Hindlimb muscle (tissue), 1 donor: Measurements from ENCODE around the gene HMCN1. TPM values are rescaled to one million over a fixed set of nuclear protein-coding genes. Genes with fewer than 3 reads are reported as not detected.
A peak's percentile ranks its signal among the peaks of the same experiment; 100 is the strongest.
"Not testable (repeated sequence)": the region's sequence is repeated elsewhere in the genome, so short reads cannot be mapped to it uniquely, and the experiment has no call there.

Experiments
- DNase-seq: peaks from one replicate; pipeline ENCODE4 v3.0.0-alpha.2; 2013
- polyA plus RNA-seq: library from polyadenylated mRNA; unstranded; fragments of 120-200 nt; gene quantifications from one replicate; pipeline ENCODE4 v1.2.1, GENCODE V29; 2013; ENCODE audit not compliant: insufficient read length

The HMCN1 gene
- polyA plus RNA-seq, 1 donor, result 3.9 TPM

DNA sequence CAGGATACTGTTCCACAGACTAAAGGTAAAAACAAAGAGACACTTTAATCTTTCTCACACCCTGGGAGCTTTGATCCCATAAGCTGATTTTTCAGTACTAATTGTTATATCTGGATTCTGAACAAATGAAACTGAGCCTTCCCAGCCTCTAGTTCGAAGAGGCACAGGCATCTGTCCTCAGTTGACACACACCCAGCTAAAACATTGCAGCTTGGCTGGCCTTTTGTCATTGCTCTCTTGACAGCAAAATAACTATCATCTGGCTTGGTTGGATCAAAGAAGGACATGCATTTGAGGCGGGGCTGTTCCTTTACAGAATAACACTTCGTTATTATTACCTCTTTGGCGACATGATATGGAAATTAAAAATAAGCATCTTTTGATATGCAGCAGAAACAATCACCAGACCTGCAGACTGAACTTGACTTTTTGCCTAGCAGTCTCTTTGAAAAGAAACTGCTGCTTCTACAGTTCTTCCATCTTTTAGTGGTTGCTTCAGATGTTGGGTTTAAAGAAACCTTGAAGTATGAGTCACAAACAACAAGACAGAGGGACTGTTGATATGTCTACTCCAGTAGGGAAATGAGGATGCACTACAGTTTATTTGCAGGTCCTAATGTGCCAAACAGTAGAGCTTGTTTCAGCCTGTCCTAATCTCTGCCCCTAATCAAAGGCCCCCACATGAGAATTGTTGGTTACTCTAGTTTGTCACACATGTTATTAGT, 474.4 kb downstream of the HMCN1 start:
- no peak for DNase-seq

DNA sequence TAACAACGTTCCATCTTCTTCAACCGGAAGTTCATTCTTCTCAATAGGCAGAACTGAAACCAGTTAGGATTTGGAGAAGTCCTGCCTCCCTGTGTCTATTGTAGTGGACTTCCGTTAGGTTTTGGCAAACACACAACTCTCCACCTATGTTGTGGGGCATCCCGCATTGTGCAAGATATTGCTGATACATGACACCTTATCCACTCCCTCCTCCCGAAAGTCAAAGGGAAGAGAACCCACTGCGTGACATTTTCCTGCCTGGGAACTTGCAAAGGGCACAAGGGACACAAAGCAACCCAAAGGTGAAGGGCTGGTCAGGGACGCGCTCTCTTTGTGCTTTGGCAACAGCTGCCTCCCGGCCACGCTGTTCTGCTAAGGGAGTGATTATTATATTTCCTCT, 476.1 kb downstream of the HMCN1 start:
- DNase-seq, result no peak

DNA sequence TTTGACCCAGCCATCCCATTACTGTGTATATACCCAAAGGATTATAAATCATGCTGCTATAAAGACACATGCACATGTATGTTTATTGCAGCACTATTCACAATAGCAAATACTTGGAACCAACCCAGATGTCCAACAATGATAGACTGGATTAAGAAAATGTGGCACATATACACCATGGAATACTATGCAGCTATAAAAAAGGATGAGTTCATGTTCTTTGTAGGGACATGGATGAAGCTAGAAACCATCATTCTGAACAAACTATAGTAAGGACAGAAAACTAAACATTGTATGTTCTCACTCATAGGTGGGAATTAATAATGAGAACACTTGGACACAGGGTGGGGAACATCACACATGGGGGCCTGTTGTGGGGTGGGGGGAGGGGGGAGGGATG, 477.4 kb downstream of the HMCN1 start:
- DNase-seq, result not testable (repeated sequence)

DNA sequence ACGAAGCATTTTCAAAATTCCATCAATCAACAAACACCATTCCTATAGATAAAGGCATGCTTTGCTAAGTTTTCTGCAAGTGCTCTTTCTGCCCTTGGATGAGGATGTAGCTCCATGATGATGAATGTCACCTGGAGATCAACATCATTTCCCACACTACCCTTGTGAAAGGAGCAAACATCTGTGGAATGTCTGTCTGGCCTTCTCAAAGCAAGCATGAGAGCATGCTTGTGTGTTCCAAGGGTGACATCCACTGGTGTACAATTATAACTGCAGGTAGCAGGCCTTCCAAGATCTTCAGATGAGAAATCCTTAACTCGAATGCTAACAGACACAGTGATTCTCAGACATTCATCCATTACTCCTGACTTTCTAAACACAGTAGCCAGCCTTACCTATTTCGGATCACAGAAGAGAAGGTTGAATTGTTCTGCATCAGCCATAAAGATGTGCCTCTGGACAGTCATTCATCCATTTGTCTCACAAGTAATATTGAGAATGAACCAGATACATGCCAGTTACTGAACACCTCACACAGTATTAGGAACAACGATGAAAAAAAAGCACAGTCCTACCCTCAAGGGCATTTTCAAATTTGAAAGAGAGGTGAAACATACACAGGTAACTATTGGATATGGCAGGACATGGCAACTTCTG, 478.5 kb downstream of the HMCN1 start:
- DNase-seq, result peak; percentile 73

DNA sequence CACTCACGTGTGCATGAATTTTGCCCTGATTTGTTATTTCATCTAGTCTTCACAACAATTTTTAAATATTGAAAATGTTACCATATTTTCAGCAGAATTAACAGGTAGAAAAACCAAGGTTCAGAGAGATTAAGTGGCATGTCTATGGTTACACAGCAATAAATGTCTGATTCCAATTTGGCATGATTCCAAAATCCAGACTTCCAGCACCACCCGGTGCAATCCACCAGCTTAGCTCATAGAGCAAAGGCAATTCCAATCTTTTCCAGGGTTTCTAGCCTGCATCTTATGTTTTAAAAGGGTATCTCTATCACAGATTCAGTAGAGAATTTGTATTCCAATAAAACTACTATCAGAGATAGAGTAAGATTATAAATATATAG, 479.0 kb downstream of the HMCN1 start:
- no peak for DNase-seq

DNA sequence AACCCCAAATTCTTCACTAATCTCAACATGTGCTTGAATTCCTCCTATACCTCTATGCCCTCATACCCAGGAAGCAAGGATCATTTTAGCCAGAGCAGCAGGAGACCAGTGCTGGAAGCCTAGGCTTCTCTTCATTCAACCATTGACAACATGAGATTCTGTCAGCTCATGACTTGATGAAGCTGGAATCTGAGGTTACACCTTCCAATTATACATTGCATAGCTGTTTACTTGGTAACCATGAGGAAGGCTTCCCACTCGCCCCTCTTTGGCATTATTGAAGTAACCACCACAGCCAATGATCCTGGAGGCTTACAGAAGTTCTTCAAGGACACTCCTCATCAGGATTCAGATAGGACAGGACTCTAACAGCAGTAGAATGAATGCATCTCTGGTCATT, 480.6 kb downstream of the HMCN1 start:
- DNase-seq, result no peak

DNA sequence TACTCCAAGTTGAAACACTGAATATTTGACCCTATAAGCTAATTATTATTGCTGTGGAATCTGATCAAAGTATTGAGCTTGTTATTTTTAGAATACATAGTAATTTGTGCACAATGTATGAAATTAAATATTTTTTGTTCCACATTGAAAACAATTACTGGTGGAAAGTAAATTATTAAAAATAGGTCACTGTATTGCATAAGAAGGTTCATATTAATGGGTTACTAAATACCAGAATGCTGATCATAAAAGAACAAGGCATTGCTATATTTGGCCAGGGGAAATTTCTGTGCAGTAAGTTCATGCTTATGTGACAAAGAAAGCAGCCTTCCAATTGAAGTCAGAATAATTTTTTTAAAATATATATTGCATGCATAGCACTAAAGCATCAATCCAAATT, 481.4 kb downstream of the HMCN1 start:
- no peak for DNase-seq

DNA sequence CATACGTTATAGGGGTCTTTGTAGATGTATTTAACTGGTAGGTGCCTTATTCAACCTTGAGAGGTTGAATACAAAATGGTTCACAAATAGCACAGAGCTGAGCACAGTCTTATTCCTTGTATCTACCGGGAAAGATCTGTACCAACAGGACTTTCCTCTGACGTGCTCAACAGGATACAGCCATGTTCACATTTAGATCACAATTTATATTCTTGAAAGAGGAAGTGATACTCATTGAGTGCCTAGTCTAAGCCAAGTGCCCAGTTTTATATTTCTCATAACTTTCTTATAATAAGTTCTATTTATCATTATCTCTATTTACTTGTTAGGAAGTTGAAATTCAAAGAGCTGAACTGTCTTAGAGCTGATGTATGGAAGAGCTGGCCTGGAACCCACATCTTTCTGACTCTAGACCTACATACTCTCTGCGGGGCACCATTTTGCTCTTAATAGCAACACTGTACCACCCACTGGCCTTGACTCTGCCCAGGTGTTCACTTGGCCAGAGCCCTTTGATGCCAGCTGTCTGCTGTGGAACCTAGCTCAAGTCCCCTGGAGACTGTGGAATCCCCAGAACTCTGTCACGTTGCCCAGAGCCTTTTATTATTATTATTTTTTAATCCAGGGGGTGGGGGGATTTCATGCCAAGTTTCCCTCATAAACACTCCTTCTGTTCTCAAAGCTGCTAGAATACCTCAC, 484.6 kb downstream of the HMCN1 start:
- no peak for DNase-seq

DNA sequence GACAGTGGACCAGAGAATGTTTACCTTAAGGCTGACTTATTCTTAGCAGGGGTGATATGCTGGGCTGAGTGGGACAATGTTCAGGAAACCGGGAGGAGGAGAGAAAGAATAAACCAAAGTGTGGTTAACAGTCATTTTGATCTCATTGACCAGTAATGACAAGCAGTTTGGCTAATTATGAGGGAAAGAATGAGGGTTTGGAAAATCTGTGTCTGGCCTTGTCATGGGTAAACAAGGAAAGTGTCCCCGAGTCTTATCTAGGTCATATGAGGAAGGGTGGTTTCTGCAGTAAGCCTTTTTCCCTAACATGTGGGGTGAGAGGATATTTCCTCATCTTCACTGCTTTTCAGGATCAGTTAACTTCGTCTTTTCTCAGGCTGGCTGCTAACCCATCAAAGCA, 485.9 kb downstream of the HMCN1 start:
- no peak for DNase-seq

DNA sequence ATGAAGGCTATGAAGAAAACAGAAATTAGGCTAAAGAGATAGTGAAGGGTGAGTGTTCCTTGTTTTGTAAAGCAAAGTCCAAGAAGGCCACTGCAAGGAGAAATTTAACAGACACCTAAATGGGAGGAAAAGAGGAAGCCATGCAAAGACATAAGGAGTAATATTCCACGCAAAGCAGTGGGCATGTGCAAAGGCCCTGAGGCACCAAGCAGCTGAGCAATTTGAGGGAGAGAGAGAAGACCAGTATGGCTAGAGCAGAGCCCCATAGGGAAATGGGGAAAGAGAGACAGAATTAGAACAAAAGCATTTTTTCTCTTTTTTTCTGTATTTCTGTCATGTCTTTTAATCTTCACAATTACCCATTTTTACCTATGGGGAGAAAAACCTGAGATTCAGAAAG, 486.7 kb downstream of the HMCN1 start:
- no peak for DNase-seq

DNA sequence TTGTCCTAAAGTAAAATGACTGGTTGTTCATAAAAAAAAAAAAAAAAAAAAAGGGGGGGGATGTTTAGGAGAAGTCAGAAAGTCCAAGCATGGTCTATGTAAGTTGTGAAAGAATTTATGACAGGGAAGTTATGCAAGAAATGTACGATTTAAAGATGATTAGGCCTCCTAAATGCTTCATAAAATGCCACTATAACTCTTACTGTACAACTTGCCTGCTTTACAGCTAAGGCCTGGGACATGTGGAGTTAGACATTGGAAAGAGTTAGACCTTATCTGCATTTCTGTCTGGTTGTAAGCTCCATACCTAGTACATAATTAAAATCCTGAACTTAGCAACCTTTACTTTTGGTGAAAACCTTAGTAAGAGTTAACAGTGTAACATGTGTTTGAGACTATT, 490.9 kb downstream of the HMCN1 start:
- no peak for DNase-seq

DNA sequence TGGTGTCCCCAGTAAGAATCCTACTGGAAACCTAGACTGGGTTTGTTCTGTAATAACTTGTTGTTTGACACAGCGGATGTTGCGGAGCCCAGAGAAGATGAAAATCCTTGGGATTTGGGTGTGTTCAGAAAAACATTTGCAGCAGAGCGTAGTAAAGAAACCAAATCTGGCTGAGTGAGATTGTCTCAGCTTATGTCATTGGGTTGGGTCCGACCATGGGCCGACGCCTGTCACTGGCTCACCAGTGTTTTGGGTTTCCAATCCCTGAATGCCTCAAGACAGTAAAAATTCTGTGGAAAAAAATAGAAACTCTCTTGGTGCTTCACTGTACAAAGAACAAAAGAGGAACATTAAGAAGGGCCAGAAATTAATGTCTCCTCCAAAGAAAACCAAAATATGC, 494.6 kb downstream of the HMCN1 start:
- DNase-seq, result no peak

DNA sequence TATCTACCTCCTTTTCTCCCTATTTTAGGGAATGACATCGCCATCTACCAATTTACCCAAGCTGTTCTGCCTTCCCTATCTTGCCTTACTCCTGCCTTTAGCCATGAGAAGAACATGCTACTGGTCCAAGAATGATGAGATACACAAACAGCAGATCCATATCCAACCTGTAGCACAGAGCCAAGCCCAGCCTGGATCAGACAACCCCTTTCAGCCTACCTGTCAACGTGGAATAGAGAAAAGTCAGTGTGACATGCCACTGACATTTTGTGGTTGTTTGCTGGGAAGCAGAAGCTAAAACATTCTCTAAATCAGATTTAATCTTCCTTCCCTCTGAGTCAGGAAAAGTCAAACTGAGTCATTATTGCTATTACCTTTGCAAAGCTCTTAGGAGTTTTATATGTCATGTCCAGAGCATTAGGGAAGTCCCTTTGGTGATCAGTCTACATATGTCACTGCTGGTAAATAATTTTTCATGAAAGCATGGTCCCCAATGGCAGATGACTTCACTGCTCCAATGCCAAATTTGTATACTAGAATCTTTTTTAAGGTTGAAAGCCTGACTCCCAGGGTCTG, 497.8 kb downstream of the HMCN1 start:
- DNase-seq, result no peak

DNA sequence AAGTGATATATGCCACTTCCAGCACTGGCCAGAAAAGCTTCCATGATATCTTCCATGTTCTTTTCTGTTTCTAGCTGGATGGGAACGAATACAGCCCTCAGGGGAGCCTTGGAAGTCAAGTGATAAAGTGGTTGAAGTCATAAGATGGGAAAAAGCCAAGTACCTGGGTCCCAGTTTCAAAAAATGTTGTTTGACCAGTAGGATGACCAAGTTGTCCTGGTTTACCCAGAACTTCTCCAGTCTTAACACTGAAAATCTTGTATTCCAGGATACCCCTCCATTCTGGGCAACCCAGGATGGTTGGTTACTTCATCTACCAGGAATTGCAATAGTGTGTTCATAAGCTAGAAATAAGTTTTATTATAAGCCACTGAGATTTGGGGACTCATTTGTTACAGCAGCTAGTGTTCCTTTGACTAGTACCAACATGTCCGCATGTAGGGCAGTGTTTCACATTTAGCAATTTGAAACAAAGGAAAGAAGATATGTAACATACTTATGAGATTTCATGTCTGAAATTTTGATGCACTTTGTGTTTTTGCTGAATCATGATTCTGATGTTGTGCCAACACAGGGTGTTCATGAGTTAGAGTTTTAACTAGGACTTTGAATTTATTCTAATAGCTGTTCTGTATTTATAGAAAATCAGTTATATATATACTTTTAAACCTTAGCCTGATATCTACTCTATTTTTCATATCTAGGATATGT, 500.9 kb downstream of the HMCN1 start:
- no peak for DNase-seq

DNA sequence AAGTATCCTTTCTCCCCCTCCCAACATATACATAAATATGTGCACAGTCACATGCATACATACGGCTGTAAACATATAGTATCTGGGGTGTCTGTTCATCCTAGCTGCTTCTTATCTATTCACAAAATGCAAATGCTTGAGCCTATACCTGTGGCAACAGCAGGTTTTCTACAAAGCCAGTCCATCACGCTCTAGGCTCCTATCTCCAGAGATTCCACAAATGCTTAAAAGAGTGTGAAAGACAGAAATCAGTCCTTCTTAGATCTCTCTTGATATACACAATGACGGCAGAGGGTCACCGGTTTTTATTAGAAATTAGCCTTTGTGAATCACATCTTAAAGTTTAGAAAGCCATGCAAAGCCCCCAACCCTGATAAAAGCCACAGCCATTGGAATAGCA, 501.5 kb downstream of the HMCN1 start:
- no peak for DNase-seq

DNA sequence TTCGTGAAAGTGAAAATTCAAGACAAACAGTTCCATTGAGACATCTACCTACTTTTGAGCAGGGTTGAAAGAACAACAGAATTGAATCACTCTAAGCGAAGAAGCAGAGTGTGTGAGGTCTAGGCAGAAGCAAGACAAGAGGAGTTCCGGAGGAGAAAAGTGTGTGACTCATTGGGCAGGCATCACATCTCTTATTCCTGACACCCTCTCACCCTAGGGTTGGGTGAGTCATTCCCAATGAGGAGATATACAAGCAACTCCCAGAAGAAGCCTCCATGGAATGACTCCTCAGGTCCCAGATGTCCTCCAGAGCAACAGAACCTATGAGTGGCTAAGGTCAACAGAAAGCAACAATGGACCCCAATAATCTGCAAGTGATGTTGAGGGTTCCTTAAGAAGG, 502.7 kb downstream of the HMCN1 start:
- DNase-seq, result no peak

DNA sequence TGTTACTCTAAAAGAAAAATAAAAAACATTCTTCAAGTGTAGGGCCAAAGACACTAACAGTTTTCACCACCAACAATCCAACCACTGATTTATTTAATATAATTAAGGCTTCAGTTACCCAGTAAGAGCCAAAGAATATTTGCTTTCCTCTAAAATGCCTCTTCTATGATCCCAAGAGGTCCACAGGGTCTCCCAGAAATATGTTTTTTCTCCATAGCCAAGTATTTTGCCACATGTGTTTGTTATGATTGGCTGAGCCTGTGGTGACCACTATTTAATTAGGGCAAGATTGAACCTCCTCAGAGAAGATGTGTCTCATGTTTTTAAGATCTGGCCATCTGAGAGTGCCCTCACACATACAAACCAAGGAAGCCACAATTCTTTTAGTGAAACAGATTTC, 505.0 kb downstream of the HMCN1 start:
- no peak for DNase-seq

DNA sequence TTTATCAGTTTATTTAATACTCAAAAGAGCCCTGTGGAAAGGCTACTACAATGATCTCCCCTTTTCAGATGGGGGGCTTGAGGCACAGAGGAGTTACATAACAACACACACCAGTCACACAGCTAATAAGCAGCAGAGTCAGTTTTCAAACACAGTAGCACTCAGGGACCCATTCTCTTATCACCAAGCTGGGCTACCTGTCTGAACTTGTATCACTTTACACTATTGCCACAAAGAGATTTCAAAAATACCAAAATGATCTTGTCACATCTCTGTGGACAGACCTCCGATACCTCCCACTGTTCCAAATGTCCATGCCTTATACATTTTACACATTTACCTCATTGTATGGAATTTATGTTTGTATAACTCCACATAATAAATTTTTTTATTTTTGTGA, 506.2 kb downstream of the HMCN1 start:
- DNase-seq, result no peak
